Liver (tissue), 9 donors: ENCODE data around the gene MCTP1. TPM values are rescaled to one million over a fixed set of nuclear protein-coding genes. Genes with fewer than 3 reads are reported as not detected.

Experiments
- DNase-seq: peaks from one replicate; pipeline ENCODE4 v3.0.0-alpha.2; 2017; ENCODE audit warnings: low spot score
- H3K27ac ChIP-seq, 2 donors: one replicate each; pipeline ENCODE4 v1.7.0; 2013; ENCODE audit warnings: inconsistent platforms in 2 of 2, low read length in 2 of 2, control low read depth in 1 of 2, low read depth in 1 of 2, mild to moderate bottlenecking in 1 of 2
- H3K27me3 ChIP-seq, 4 donors: one replicate each; pipeline versions ENCODE4 v1.6.1 to v1.7.0; 2013; ENCODE audit warnings: low read length in 3 of 4, inconsistent platforms in 1 of 4, mild to moderate bottlenecking in 1 of 4, moderate library complexity in 1 of 4; ENCODE audit not compliant: control insufficient read depth in 4 of 4, insufficient read depth in 4 of 4
- H3K36me3 ChIP-seq, 4 donors: one replicate each; pipeline versions ENCODE4 v1.6.1 to v1.7.0; 2013; ENCODE audit warnings: low read length in 3 of 4, mild to moderate bottlenecking in 3 of 4, low read depth in 1 of 4, moderate library complexity in 1 of 4; ENCODE audit not compliant: control insufficient read depth in 4 of 4, insufficient read depth in 3 of 4
- H3K4me1 ChIP-seq, 4 donors: one replicate each; pipeline versions ENCODE4 v1.6.1 to v1.7.0; 2013; ENCODE audit warnings: low read length in 3 of 4, mild to moderate bottlenecking in 3 of 4, moderate library complexity in 1 of 4; ENCODE audit not compliant: control insufficient read depth in 4 of 4, insufficient read depth in 4 of 4
- H3K4me3 ChIP-seq, 3 donors: one replicate each; pipeline versions ENCODE4 v1.6.1 to v1.7.0; 2013; ENCODE audit warnings: low read length in 3 of 3, control low read depth in 1 of 3, low read depth in 1 of 3, mild to moderate bottlenecking in 1 of 3
- H3K9ac ChIP-seq, 2 donors: one replicate each; pipeline ENCODE4 v1.7.0; 2013; ENCODE audit warnings: low read length in 2 of 2, mild to moderate bottlenecking in 2 of 2, moderate library complexity in 2 of 2, control low read depth in 1 of 2, low read depth in 1 of 2
- H3K9me3 ChIP-seq, 4 donors: one replicate each; pipeline versions ENCODE4 v1.6.1 to v1.7.0; 2013; ENCODE audit warnings: low read length in 3 of 4; ENCODE audit not compliant: control insufficient read depth in 4 of 4
- CTCF ChIP-seq: fragments of 150-350 bp; IDR thresholded peaks from 2 replicates; pipeline ENCODE4 v1.5.1; 2017; ENCODE audit warnings: improper control_type of control experiment, low read depth, low read length; ENCODE audit not compliant: missing input control
- EGR1 ChIP-seq, 2 donors: IDR thresholded peaks; 2 replicates each; pipeline ENCODE4 v1.6.1; 2016 to 2018; ENCODE audit warnings: antibody characterized with exemption in 2 of 2, low read depth in 2 of 2
- FOXA1 ChIP-seq: IDR thresholded peaks from 2 replicates; pipeline ENCODE4 v1.6.1; 2016; ENCODE audit warnings: antibody characterized with exemption
- FOXA2 ChIP-seq: IDR thresholded peaks from 2 replicates; pipeline ENCODE4 v1.6.1; 2016; ENCODE audit warnings: antibody characterized with exemption
- GABPA ChIP-seq, 2 donors: IDR thresholded peaks in 1 of 2; conservative IDR thresholded peaks in 1 of 2; 2 replicates each; pipeline ENCODE4 v1.6.1; 2016; ENCODE audit warnings: antibody characterized with exemption in 2 of 2, mild to moderate bottlenecking in 1 of 2, moderate library complexity in 1 of 2
- HNF4A ChIP-seq, 2 donors: conservative IDR thresholded peaks; 2 replicates each; pipeline ENCODE4 v1.6.1; 2016; ENCODE audit warnings: antibody characterized with exemption in 2 of 2, mild to moderate bottlenecking in 2 of 2
- HNF4G ChIP-seq: IDR thresholded peaks from 2 replicates; pipeline ENCODE4 v1.6.1; 2016; ENCODE audit warnings: antibody characterized with exemption
- JUND ChIP-seq, 2 donors: IDR thresholded peaks; 2 replicates each; pipeline ENCODE4 v1.6.1; 2016; ENCODE audit warnings: antibody characterized with exemption in 2 of 2
- NR2F2 ChIP-seq: IDR thresholded peaks from 2 replicates; pipeline ENCODE4 v1.6.1; 2016; ENCODE audit warnings: antibody characterized with exemption
- RAD21 ChIP-seq, 2 donors: IDR thresholded peaks; 2 replicates each; pipeline ENCODE4 v1.6.1; 2016; ENCODE audit warnings: antibody characterized with exemption in 2 of 2, mild to moderate bottlenecking in 2 of 2
- RXRA ChIP-seq, 2 donors: IDR thresholded peaks; 2 replicates each; pipeline ENCODE4 v1.6.1; 2017 to 2018; ENCODE audit warnings: antibody characterized with exemption in 2 of 2, mild to moderate bottlenecking in 1 of 2
- SP1 ChIP-seq: IDR thresholded peaks from 2 replicates; pipeline ENCODE4 v1.6.1; 2018; ENCODE audit warnings: antibody characterized with exemption, mild to moderate bottlenecking
- YY1 ChIP-seq: IDR thresholded peaks from 2 replicates; pipeline ENCODE4 v1.6.1; 2016; ENCODE audit warnings: antibody characterized with exemption, mild to moderate bottlenecking
- WGBS: extraction: QIAGEN DNeasy Blood & Tissue Kit; methylation state at CpG from one replicate; pipeline ENCODE4 v1.1.7; 2013; 5-methylcytosine and 5-hydroxymethylcytosine counted together
- polyA plus RNA-seq, 2 donors: library from polyadenylated mRNA; stranded (reverse) in 1 of 2; unstranded in 1 of 2; fragments of 200-250 nt in 1 of 2; fragments of >200 nt in 1 of 2; fragmentation: Nextera tagmentation in 1 of 2; extraction: Ambion mirVana in 1 of 2; gene quantifications; one replicate each; pipeline versions ENCODE4 v1.2.1 to v1.2.3, GENCODE V29; 2013 to 2015
- total RNA-seq, 2 donors: library from RNA; depleted of rRNA; stranded (reverse); fragments of >200 nt; gene quantifications; one replicate each; pipeline ENCODE4 v1.2.3, GENCODE V29; 2014
- TF ChIP-seq, protein P1 (sequence below): IDR thresholded peaks from 2 replicates; pipeline ENCODE4 v1.6.1; 2016; ENCODE audit warnings: antibody characterized with exemption
- TF ChIP-seq, protein P2 (sequence below): IDR thresholded peaks from 2 replicates; pipeline ENCODE4 v1.6.1; 2016; ENCODE audit warnings: antibody characterized with exemption
- TF ChIP-seq, protein P3 (sequence below): IDR thresholded peaks from 2 replicates; pipeline ENCODE4 v1.6.1; 2016; ENCODE audit warnings: antibody characterized with exemption
- TF ChIP-seq, protein P4 (sequence below): IDR thresholded peaks from 2 replicates; pipeline ENCODE4 v1.6.1; 2016; ENCODE audit warnings: antibody characterized with exemption, mild to moderate bottlenecking
- donor health status: healthy.
- donor health status: healthy.
- donor health status: healthy.
- donor health status: healthy.
- donor health status: healthy.

The MCTP1 gene
- total and polyA plus RNA-seq, 4 donors, result 0.67 to 7.6 (median 4.3) TPM

- Histone ChIP-seq H3K4me3 (no peak overlapping the region), H3K36me3 (no peaks in the 10 kb centered on the region), H3K27me3 (no peaks in the 10 kb centered on the region), H3K9ac (no peak overlapping the region), H3K9me3 (no peaks in the 10 kb centered on the region), H3K4me1 (no peaks in the 10 kb centered on the region), H3K27ac (no peak overlapping the region)
- TF ChIP-seq SP1, result no peak
- no peak for TF ChIP-seq JUND (IDR thresholded peaks at IDR 0.05)
- TF ChIP-seq, protein P1, sequence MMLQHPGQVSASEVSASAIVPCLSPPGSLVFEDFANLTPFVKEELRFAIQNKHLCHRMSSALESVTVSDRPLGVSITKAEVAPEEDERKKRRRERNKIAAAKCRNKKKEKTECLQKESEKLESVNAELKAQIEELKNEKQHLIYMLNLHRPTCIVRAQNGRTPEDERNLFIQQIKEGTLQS, result no peak
- no peak for TF ChIP-seq FOXA2
- TF ChIP-seq YY1, result no peak
- TF ChIP-seq, protein P2, sequence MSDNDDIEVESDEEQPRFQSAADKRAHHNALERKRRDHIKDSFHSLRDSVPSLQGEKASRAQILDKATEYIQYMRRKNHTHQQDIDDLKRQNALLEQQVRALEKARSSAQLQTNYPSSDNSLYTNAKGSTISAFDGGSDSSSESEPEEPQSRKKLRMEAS, result no peak
- no peak for TF ChIP-seq CTCF
- no peak for TF ChIP-seq EGR1 (IDR thresholded peaks at IDR 0.05; ENCODE audit: low read depth in 2 of 2)
- no peak for TF ChIP-seq HNF4A (conservative IDR thresholded peaks at IDR 0.05)
- TF ChIP-seq HNF4G, result no peak
- TF ChIP-seq, protein P3, sequence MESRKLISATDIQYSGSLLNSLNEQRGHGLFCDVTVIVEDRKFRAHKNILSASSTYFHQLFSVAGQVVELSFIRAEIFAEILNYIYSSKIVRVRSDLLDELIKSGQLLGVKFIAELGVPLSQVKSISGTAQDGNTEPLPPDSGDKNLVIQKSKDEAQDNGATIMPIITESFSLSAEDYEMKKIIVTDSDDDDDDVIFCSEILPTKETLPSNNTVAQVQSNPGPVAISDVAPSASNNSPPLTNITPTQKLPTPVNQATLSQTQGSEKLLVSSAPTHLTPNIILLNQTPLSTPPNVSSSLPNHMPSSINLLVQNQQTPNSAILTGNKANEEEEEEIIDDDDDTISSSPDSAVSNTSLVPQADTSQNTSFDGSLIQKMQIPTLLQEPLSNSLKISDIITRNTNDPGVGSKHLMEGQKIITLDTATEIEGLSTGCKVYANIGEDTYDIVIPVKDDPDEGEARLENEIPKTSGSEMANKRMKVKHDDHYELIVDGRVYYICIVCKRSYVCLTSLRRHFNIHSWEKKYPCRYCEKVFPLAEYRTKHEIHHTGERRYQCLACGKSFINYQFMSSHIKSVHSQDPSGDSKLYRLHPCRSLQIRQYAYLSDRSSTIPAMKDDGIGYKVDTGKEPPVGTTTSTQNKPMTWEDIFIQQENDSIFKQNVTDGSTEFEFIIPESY, result no peak
- TF ChIP-seq RAD21 (IDR thresholded peaks at IDR 0.05), result no peak
- TF ChIP-seq NR2F2, result no peak
- TF ChIP-seq RXRA (IDR thresholded peaks at IDR 0.05), result no peak
- TF ChIP-seq GABPA (IDR thresholded peaks at IDR 0.05 in 1 of 2, conservative IDR thresholded peaks at IDR 0.05 in 1 of 2), result no peak
- TF ChIP-seq, protein P4, sequence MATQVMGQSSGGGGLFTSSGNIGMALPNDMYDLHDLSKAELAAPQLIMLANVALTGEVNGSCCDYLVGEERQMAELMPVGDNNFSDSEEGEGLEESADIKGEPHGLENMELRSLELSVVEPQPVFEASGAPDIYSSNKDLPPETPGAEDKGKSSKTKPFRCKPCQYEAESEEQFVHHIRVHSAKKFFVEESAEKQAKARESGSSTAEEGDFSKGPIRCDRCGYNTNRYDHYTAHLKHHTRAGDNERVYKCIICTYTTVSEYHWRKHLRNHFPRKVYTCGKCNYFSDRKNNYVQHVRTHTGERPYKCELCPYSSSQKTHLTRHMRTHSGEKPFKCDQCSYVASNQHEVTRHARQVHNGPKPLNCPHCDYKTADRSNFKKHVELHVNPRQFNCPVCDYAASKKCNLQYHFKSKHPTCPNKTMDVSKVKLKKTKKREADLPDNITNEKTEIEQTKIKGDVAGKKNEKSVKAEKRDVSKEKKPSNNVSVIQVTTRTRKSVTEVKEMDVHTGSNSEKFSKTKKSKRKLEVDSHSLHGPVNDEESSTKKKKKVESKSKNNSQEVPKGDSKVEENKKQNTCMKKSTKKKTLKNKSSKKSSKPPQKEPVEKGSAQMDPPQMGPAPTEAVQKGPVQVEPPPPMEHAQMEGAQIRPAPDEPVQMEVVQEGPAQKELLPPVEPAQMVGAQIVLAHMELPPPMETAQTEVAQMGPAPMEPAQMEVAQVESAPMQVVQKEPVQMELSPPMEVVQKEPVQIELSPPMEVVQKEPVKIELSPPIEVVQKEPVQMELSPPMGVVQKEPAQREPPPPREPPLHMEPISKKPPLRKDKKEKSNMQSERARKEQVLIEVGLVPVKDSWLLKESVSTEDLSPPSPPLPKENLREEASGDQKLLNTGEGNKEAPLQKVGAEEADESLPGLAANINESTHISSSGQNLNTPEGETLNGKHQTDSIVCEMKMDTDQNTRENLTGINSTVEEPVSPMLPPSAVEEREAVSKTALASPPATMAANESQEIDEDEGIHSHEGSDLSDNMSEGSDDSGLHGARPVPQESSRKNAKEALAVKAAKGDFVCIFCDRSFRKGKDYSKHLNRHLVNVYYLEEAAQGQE, result no peak
- TF ChIP-seq FOXA1, result no peak
- no peak for DNase-seq
Observed at GRCh38 chr5:94711785-94712184, 573.1 kb downstream of the MCTP1 start.

DNA sequence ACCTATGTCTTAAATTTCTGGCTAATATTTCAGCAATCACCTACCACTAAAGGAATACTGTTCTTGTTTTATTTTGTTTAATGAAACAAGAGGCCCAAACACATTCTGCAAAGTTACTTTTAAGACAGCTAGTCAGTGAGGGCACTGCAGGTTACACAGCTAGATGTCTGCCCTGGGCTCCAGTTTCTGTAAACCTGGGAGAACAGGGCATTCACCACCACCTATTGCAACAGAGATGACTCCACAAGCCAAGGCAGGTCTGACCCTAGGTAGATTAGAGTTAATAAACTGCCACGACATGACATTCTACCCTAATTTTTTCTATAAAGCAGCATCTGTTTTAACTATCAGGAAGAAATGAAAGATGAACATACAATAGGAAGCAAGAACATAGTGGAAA lies 575.6 kb downstream of the MCTP1 start:
- no peaks in the 10 kb centered on the region for H3K4me1 ChIP-seq
- no peaks in the 10 kb centered on the region for H3K36me3 ChIP-seq
- no peak for DNase-seq
- no peak overlapping the region for H3K27ac ChIP-seq
- H3K27me3 ChIP-seq, result no peaks in the 10 kb centered on the region
- WGBS, result 55% methylated on average over 1 of the region's 1 CpG
- no peak overlapping the region for H3K9ac ChIP-seq
- no peak overlapping the region for H3K4me3 ChIP-seq
- TF ChIP-seq RAD21 (IDR thresholded peaks at IDR 0.05) (no peak), HNF4G (no peak), GABPA (IDR thresholded peaks at IDR 0.05 in 1 of 2, conservative IDR thresholded peaks at IDR 0.05 in 1 of 2) (no peak)
- TF ChIP-seq, protein P4, result no peak
- no peaks in the 10 kb centered on the region for H3K9me3 ChIP-seq
